ENCODE measurements around the gene ADAMTS15. TPM values are rescaled to one million over a fixed set of nuclear protein-coding genes. Genes with fewer than 3 reads are reported as not detected.
A peak's percentile ranks its signal among the peaks of the same experiment; 100 is the strongest.

The ADAMTS15 gene
- total RNA-seq, 6 experiments from 2014 or later, result 0.19 to 1.1 (median 0.31) TPM; not detected in 1

DNA sequence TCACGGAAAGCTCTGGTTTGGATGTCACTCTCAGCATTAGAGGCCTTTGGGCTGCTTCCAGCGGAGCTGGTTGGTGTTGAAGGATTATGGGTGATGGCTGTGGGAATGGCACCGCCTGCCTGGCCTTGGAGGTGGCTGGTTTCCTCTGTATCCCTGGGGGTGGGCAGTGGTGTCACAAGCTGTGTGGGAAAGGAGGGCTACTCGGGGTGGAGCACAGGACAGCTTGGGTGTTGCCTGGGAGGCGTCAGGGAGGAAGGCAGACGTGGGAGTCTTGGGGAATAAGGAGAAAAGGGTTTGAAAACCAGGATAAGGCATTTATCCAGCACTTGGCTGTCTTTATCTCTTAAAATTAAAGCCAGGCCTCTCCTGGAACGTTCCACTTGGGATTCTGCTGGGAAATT is 71.8 kb downstream of the ADAMTS15 start:
- ATAC-seq (no peak), DNase-seq (no peak)
- intact Hi-C loops (cut with DNase I), result no loop called here
- no peak for TF ChIP-seq POLR2A (IDR thresholded peaks at IDR 0.05)
- TF ChIP-seq, protein P1, sequence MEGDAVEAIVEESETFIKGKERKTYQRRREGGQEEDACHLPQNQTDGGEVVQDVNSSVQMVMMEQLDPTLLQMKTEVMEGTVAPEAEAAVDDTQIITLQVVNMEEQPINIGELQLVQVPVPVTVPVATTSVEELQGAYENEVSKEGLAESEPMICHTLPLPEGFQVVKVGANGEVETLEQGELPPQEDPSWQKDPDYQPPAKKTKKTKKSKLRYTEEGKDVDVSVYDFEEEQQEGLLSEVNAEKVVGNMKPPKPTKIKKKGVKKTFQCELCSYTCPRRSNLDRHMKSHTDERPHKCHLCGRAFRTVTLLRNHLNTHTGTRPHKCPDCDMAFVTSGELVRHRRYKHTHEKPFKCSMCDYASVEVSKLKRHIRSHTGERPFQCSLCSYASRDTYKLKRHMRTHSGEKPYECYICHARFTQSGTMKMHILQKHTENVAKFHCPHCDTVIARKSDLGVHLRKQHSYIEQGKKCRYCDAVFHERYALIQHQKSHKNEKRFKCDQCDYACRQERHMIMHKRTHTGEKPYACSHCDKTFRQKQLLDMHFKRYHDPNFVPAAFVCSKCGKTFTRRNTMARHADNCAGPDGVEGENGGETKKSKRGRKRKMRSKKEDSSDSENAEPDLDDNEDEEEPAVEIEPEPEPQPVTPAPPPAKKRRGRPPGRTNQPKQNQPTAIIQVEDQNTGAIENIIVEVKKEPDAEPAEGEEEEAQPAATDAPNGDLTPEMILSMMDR (IDR thresholded peaks at IDR 0.05), result no peak
- H3K4me3 ChIP-seq, result no peak overlapping the region
- H3K36me3 ChIP-seq, result no peaks in the 10 kb centered on the region
- 58% methylated on average over 7 of the region's 7 CpGs for WGBS (ENCODE audit: insufficient coverage, low coverage, low lambda C conversion rate, missing lambda C conversion rate)
- H3K4me1 ChIP-seq, result no peaks in the 10 kb centered on the region
- no peak overlapping the region for H3K27ac ChIP-seq
- H3K9me3 ChIP-seq, result no peaks in the 10 kb centered on the region
- no peaks in the 10 kb centered on the region for H3K27me3 ChIP-seq

DNA sequence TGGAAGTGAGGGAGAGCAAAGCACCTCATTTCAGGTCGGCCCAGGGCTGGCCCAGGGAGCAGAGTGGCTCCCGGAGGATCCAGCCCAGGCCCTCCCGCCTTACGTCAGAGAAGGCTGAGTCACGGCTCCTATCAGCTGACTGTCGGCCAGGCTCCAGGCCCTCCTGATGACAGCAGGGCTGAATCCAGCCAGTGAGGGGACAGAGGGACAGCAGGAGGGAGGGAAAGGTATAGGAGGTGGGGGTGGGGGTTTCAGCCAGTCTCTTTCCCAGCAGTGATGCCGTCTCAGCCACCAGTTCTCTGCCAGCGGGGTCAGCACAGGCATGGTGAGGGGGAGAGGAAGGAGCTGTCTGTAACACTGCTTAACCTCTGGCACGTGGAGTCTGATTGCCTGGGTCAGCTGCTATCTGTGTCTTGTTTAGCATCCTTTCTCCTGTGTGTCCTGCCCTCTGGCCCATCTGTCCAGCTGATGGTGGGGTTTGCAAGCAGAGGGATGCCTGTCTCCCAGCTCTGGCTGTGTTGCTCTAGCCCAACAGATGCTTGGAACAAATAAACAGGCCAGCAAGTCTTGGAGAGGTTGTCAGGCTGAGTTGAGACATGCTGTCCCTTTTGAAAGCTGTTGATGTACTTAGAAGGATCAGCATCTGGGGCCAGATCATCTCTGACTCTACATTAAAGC is 74.0 kb downstream of the ADAMTS15 start:
- intact Hi-C loops (cut with DNase I), result no loop called here
- Histone ChIP-seq H3K4me3 (no peak overlapping the region), H3K9me3 (no peaks in the 10 kb centered on the region), H3K27me3 (no peaks in the 10 kb centered on the region), H3K36me3 (no peaks in the 10 kb centered on the region), H3K4me1 (no peaks in the 10 kb centered on the region), H3K27ac (peak overlapping the region in 2 of 3 donors; percentile 36)
- DNase-seq (peak; percentile 59 to 75 (median 67)), ATAC-seq (peak; percentile 77 to 97 (median 86))
- WGBS (ENCODE audit: insufficient coverage, low coverage, low lambda C conversion rate, missing lambda C conversion rate), result 0% methylated on average over 1 of the region's 9 CpGs
- TF ChIP-seq, protein P1 (IDR thresholded peaks at IDR 0.05), result no peak
- TF ChIP-seq POLR2A (IDR thresholded peaks at IDR 0.05), result no peak

DNA sequence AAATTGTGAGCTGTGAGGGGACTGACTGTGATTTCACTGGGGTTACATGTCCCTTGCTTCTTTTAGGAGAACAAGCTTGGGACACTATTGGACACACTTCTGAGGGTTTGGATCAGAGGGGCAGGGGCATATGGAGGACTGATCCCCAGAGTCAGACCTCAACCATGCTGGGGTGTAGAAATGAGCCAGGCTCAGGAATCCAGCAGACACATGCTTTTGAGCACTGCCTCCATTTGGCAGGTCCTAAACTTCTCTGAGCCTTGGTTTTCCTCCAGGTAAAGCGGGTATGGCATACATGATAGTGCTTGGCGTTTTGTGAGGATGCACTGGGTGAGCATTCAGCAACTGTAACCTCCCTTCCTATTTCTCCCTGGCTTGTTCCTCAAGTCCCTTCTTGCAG is 74.7 kb downstream of the ADAMTS15 start:
- intact Hi-C loops (cut with DNase I), result no loop called here
- Histone ChIP-seq H3K36me3 (no peaks in the 10 kb centered on the region), H3K27me3 (no peaks in the 10 kb centered on the region), H3K9me3 (no peaks in the 10 kb centered on the region), H3K27ac (no peak overlapping the region), H3K4me1 (no peaks in the 10 kb centered on the region), H3K4me3 (no peak overlapping the region)
- ATAC-seq (no peak), DNase-seq (no peak)
- no CpG with 5 or more reads among the region's 2 CpGs for WGBS (ENCODE audit: insufficient coverage, low coverage, low lambda C conversion rate, missing lambda C conversion rate)
- no peak for TF ChIP-seq POLR2A (IDR thresholded peaks at IDR 0.05)
- TF ChIP-seq, protein P1 (IDR thresholded peaks at IDR 0.05), result no peak

DNA sequence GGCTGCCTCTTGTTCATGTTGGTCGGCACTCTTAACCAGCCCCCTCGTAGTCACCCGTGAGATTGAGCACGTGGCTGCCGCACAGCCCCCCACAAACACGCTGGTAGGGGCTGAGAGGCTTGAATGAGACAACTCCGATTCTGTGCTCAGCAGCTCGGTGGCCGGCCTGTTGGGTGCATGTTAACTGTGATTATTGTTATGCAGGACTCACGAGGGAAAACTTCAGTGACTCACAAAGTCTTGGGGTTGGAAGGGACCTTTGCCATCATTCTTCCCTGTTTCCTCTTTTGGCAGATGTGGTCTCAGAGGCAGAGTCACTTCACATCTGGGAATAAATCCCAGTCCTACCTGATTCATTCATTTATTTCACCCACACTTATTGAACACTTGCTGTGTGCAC is 75.2 kb downstream of the ADAMTS15 start:
- H3K4me1 ChIP-seq, result no peaks in the 10 kb centered on the region
- H3K4me3 ChIP-seq, result no peak overlapping the region
- no peaks in the 10 kb centered on the region for H3K9me3 ChIP-seq
- DNase-seq, result no peak
- no peak overlapping the region for H3K27ac ChIP-seq
- no peaks in the 10 kb centered on the region for H3K27me3 ChIP-seq
- TF ChIP-seq, protein P1 (IDR thresholded peaks at IDR 0.05), result no peak
- no peak for TF ChIP-seq POLR2A (IDR thresholded peaks at IDR 0.05)
- H3K36me3 ChIP-seq, result no peaks in the 10 kb centered on the region
- WGBS (ENCODE audit: insufficient coverage, low coverage, low lambda C conversion rate, missing lambda C conversion rate), result 71% methylated on average over 8 of the region's 10 CpGs
- ATAC-seq, result no peak
- intact Hi-C loops (cut with DNase I), result no loop called here
